VCaP (cell line): ENCODE data around the gene CRISP2.

Experiments
- H3K27ac ChIP-seq: fragments of 450-650 bp; 2 replicates; pipeline ENCODE4 v1.5.1; 2017
- TF ChIP-seq, protein P1 (sequence below): fragments of 450-650 bp; conservative IDR thresholded peaks from 2 replicates; pipeline ENCODE4 v1.5.1; 2017; ENCODE audit warnings: mild to moderate bottlenecking, moderate library complexity

Gene CRISP2

DNA sequence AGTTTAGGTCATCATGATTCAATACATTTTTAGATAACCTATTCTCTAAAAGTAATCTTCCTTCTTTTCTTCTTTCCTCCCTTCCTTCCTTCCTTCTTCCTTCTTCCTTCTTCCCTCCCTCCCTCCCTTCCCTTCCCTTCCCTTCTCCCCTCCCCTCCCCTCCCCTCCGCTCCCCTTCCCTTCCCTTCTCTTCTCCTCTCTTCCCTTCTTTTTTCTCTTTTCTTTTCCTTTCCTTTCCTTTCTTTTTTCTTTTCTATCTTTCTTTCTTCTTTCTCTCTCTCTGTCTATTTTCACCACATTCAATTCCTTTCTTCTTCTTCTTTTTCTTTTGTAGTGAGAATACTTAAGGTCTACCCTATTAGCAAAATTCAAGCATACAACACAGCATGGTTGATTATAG, 59.4 kb downstream of the CRISP2 start:
- TF ChIP-seq, protein P1, sequence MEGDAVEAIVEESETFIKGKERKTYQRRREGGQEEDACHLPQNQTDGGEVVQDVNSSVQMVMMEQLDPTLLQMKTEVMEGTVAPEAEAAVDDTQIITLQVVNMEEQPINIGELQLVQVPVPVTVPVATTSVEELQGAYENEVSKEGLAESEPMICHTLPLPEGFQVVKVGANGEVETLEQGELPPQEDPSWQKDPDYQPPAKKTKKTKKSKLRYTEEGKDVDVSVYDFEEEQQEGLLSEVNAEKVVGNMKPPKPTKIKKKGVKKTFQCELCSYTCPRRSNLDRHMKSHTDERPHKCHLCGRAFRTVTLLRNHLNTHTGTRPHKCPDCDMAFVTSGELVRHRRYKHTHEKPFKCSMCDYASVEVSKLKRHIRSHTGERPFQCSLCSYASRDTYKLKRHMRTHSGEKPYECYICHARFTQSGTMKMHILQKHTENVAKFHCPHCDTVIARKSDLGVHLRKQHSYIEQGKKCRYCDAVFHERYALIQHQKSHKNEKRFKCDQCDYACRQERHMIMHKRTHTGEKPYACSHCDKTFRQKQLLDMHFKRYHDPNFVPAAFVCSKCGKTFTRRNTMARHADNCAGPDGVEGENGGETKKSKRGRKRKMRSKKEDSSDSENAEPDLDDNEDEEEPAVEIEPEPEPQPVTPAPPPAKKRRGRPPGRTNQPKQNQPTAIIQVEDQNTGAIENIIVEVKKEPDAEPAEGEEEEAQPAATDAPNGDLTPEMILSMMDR = no peak
- H3K27ac ChIP-seq = no peak overlapping the region

GRCh38 chr6:49653438-49653837, 59.9 kb downstream of the CRISP2 start:
- TF ChIP-seq, protein P1 = no peak

DNA sequence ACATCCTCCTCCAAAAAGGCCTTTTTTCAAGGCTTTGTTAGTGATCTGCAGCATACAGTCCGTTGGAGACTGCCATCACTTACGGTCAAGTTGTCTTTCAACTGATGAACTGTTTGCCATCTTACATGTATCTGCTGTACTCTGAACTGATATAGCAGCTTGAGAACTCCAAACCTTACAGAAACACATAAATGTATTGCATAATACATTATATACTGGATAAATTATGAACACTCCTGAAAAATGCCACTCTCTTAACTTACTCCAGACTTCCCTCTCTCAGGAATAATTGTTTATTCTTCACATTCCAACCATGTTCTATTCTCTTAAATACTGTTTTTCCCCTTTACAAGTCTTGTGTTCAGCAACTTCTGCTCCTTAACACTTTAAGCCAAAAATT, 62.1 kb downstream of the CRISP2 start:
- no peak overlapping the region for H3K27ac ChIP-seq
- TF ChIP-seq, protein P1 = no peak

More at GRCh38 chr6:49653438-49653837, 59.9 kb downstream of the CRISP2 start:
- H3K27ac ChIP-seq = no peak overlapping the region

GRCh38 chr6:49649988-49650387, 63.4 kb downstream of the CRISP2 start:
- no peak overlapping the region for H3K27ac ChIP-seq
- TF ChIP-seq, protein P1 = no peak

GRCh38 chr6:49648036-49648435, 65.3 kb downstream of the CRISP2 start:
- no peak overlapping the region for H3K27ac ChIP-seq
- TF ChIP-seq, protein P1 = no peak

DNA sequence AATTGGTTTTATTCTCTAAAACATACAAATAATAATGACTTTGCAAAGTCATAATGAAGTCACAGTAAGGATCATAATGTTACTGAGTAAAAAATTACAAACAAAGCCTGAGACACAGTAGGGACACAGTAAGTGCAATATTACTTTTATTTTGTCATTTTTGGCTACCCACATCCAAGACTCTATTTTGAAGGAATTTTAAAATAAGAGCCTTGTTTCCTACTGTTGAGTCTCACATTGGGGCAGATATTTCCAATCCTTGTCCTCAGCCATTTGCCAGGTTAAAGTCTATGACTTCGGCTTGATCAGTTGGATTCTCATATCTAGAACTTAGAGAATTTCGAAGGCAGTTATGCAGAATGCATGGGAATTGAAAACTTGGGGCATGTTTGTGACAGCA, 65.9 kb downstream of the CRISP2 start:
- TF ChIP-seq, protein P1 = no peak
- no peak overlapping the region for H3K27ac ChIP-seq

DNA sequence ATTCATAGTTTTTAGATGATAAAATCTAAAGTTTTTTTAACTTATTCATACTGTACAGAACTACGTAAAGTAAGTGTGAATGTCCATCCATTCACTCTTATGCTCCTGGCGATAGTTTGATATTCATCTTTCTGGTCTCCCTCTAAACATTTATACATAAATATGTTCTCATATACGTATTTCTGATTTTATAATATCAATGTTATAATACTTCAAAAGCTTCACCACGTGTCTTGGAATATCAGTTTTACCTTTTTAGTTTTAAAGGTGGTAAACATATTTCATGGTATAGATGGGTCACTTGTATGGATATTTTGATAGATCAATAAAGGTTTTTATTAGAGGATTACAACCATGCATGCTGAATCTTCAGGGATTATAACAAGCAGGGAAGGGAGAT, 66.4 kb downstream of the CRISP2 start:
- TF ChIP-seq, protein P1 = no peak
- no peak overlapping the region for H3K27ac ChIP-seq
